Cardiac fibroblast (primary cell): Measurements from ENCODE around the gene SPOCK2.
A peak's percentile ranks its signal among the peaks of the same experiment; 100 is the strongest.

Experiments
- DNase-seq, 2 donors: peaks; one replicate each; pipeline versions ENCODE4 v3.0.0 to v3.0.0-alpha.2; 2010; ENCODE audit warnings: low read depth in 2 of 2
- H3K4me3 ChIP-seq, 2 donors: replicated peaks in 1 of 2; 1 replicate in 1 of 2; 2 replicates in 1 of 2; pipeline ENCODE4 v1.5.1; 2011; ENCODE audit warnings: low read depth in 2 of 2, low read length in 2 of 2, mild to moderate bottlenecking in 2 of 2, moderate library complexity in 1 of 2
- TF ChIP-seq, protein P1 (sequence below): IDR thresholded peaks from one replicate; pipeline ENCODE4 v1.5.1; 2011; ENCODE audit warnings: low read depth, mild to moderate bottlenecking, low read length, inconsistent platforms

SPOCK2 gene

DNA sequence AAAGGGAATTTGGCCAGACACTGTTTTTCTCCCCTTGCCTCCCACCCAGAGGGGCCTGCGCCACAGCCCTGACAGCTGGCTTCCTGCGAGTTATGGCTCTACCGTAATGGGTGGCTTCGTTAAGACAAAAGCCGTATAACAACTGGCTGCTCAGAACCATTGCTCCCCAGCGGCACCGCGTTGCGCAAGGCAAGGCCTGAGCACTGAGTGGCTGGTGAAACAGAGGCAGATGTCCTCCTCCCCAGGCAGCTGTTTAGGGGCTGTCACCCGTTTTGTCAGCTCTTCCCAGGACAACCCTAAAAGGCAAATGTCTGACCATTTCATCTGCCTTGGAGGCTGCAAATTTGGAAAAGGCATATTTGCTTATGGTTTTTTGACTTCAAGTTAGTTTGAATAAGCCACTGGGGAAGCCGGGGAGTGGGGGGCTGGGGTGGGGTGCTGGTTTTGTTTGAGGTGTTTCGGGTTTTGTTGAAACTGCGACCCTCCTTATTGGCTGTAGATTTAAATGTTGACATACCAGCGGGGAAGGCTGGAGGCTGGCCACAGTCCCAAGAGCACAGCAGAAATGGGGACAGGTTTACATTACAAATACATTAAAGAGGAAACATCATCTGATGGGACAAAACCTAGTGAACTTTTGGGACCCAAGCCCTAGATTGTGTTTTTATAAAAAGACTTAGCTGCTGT lies 681 bp upstream of the SPOCK2 start:
- no peak overlapping the region for H3K4me3 ChIP-seq
- TF ChIP-seq, protein P1, sequence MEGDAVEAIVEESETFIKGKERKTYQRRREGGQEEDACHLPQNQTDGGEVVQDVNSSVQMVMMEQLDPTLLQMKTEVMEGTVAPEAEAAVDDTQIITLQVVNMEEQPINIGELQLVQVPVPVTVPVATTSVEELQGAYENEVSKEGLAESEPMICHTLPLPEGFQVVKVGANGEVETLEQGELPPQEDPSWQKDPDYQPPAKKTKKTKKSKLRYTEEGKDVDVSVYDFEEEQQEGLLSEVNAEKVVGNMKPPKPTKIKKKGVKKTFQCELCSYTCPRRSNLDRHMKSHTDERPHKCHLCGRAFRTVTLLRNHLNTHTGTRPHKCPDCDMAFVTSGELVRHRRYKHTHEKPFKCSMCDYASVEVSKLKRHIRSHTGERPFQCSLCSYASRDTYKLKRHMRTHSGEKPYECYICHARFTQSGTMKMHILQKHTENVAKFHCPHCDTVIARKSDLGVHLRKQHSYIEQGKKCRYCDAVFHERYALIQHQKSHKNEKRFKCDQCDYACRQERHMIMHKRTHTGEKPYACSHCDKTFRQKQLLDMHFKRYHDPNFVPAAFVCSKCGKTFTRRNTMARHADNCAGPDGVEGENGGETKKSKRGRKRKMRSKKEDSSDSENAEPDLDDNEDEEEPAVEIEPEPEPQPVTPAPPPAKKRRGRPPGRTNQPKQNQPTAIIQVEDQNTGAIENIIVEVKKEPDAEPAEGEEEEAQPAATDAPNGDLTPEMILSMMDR: no peak
- DNase-seq: peak in 1 of 2 donors; percentile 27

DNA sequence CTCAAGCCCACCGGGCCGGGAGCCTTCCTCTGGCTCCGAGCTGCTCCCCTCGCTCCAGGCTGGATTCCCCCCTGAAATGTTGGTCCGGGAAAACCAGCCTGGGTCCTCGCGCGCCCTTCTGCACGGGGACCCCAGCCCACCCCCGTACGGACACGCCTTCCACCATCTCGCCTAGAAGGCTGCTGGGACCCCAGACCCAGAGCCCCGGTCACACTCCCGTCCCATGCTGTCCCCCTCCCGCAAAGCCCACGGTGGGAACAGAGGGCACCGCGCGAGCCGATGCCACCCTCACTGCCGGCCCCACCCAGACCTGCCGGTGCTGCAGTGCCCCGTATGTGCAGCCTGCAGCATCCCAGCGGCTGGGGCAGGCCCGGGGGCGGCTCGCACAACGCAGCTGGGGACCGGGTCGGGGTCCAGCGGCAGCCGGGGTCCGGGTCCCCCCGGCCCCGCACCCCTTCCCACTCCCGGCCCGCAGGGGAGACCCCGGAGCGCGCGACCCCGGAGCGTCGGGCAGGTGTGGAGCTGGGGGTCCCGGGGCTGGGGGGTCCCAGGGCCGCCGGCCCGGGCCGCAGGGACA lies 871 bp downstream of the SPOCK2 start:
- TF ChIP-seq, protein P1: no peak
- H3K4me3 ChIP-seq: peak overlapping the region in 1 of 2 donors; percentile 35
- no peak for DNase-seq

- TF ChIP-seq, protein P1: no peak
- DNase-seq: no peak
- H3K4me3 ChIP-seq: no peak overlapping the region
Observed at GRCh38 chr10:72086466-72087391, 1.6 kb downstream of the SPOCK2 start.

GRCh38 chr10:72085864-72086465 lies 2.4 kb downstream of the SPOCK2 start:
- TF ChIP-seq, protein P1: no peak
- no peak for DNase-seq
- no peak overlapping the region for H3K4me3 ChIP-seq

- DNase-seq: no peak
- no peak overlapping the region for H3K4me3 ChIP-seq
- TF ChIP-seq, protein P1: no peak
Observed at GRCh38 chr10:72085166-72085565, 3.2 kb downstream of the SPOCK2 start.

GRCh38 chr10:72083790-72084459 lies 4.4 kb downstream of the SPOCK2 start:
- TF ChIP-seq, protein P1: no peak
- DNase-seq: no peak

More at GRCh38 chr10:72083790-72084459, 4.4 kb downstream of the SPOCK2 start:
- no peak overlapping the region for H3K4me3 ChIP-seq
